IMR-90 (cell line): Measurements from ENCODE around the gene FRMD3. TPM values are rescaled to one million over a fixed set of nuclear protein-coding genes. Genes with fewer than 3 reads are reported as not detected.

Experiments used
- ATAC-seq: fragments of 200-7000 bp; cut with Tn5 transposase; 2 replicates; pipeline ENCODE4 v1.9.1; 2020; ENCODE audit warnings: low read depth, mild to moderate bottlenecking, moderate library complexity
- BruUV-seq: library from RNA; stranded (reverse); fragments of 400-500 nt; replicated peaks from 2 replicates; lab custom pipeline; 2021; lab: Mats Ljungman, UMichigan
- CTCF ChIA-PET: fragments of 300-600 bp; formaldehyde crosslinking; extraction: SDS; loops from one replicate; lab custom pipeline; 2021; ENCODE audit warnings: antibody characterized with exemption; lab: Yijun Ruan, JAX
- POLR2A ChIA-PET: fragments of 300-600 bp; sonication (Branson Sonifier 250); formaldehyde crosslinking; loops from one replicate; lab custom pipeline; 2022; ENCODE audit warnings: antibody characterized with exemption; ENCODE audit not compliant: unreplicated experiment; lab: Charles Lee
- DNase-seq: peaks from one replicate; pipeline ENCODE4 v3.0.0; 2013
- H2AFZ ChIP-seq: replicated peaks from 2 replicates; pipeline ENCODE3; 2013; ENCODE audit warnings: low read length, mild to moderate bottlenecking; ENCODE audit not compliant: poor library complexity
- H2AK5ac ChIP-seq: 2 replicates; pipeline ENCODE4 v1.6.1; 2013; ENCODE audit warnings: low read depth, low read length, inconsistent platforms
- H2AK9ac ChIP-seq: replicated peaks from 2 replicates; pipeline ENCODE3; 2013; ENCODE audit warnings: mild to moderate bottlenecking, low read depth, low read length, moderate library complexity; ENCODE audit not compliant: poor library complexity
- H2BK120ac ChIP-seq: 2 replicates; pipeline ENCODE4 v1.6.1; 2013; ENCODE audit warnings: low read depth, low read length, inconsistent platforms
- H2BK15ac ChIP-seq: 3 replicates; pipeline ENCODE4 v1.6.1; 2013; ENCODE audit warnings: low read depth, low read length, inconsistent platforms
- H2BK20ac ChIP-seq: 2 replicates; pipeline ENCODE4 v1.6.1; 2013; ENCODE audit warnings: low read depth, mild to moderate bottlenecking, inconsistent platforms, low read length, moderate library complexity
- H2BK5ac ChIP-seq: 2 replicates; pipeline ENCODE4 v1.6.1; 2013; ENCODE audit warnings: mild to moderate bottlenecking, low read depth, low read length, inconsistent platforms; ENCODE audit not compliant: poor library complexity, severe bottlenecking
- H3K14ac ChIP-seq: replicated peaks from 2 replicates; pipeline ENCODE4 v1.6.1; 2013; ENCODE audit warnings: low read depth, low read length, inconsistent platforms
- H3K18ac ChIP-seq: 2 replicates; pipeline ENCODE4 v1.6.1; 2013; ENCODE audit warnings: low read depth, low read length, control low read depth
- H3K23ac ChIP-seq: 2 replicates; pipeline ENCODE4 v1.6.1; 2013; ENCODE audit warnings: low read depth, low read length, inconsistent platforms
- H3K27ac ChIP-seq: 2 replicates; pipeline ENCODE4 v1.5.1; 2013; ENCODE audit warnings: mild to moderate bottlenecking, control low read depth, low read length; ENCODE audit not compliant: insufficient read depth
- H3K27me3 ChIP-seq: 2 replicates; pipeline ENCODE4 v1.6.1; 2013; ENCODE audit warnings: low read length; ENCODE audit not compliant: control insufficient read depth, insufficient read depth
- H3K36me3 ChIP-seq: 2 replicates; pipeline ENCODE4 v1.6.1; 2013; ENCODE audit warnings: low read length, mixed read lengths; ENCODE audit not compliant: control insufficient read depth, insufficient read depth
- H3K4ac ChIP-seq: 2 replicates; pipeline ENCODE4 v1.6.1; 2013; ENCODE audit warnings: low read depth, low read length, inconsistent platforms
- H3K4me1 ChIP-seq: 2 replicates; pipeline ENCODE4 v1.6.1; 2013; ENCODE audit warnings: low read length, mixed read lengths; ENCODE audit not compliant: control insufficient read depth, insufficient read depth
- H3K4me2 ChIP-seq: 2 replicates; pipeline ENCODE4 v1.6.1; 2013; ENCODE audit warnings: low read depth, mild to moderate bottlenecking, control low read depth, low read length, moderate library complexity
- H3K4me3 ChIP-seq: 2 replicates; pipeline ENCODE4 v1.5.1; 2013; ENCODE audit warnings: low read depth, mild to moderate bottlenecking, control low read depth, low read length, moderate library complexity; ENCODE audit not compliant: insufficient read depth
- H3K56ac ChIP-seq: 2 replicates; pipeline ENCODE4 v1.6.1; 2013; ENCODE audit warnings: low read length, inconsistent platforms; ENCODE audit not compliant: insufficient read depth; ENCODE audit errors: extremely low read depth
- H3K79me1 ChIP-seq, 2 experiments: 2 replicates each; pipeline ENCODE4 v1.6.1; 2013; ENCODE audit warnings: low read length in 2 of 2, inconsistent platforms in 1 of 2, low read depth in 1 of 2
- H3K9ac ChIP-seq: 2 replicates; pipeline ENCODE4 v1.6.1; 2013; ENCODE audit warnings: low read depth, low read length, control low read depth
- H3K9me1 ChIP-seq: 2 replicates; pipeline ENCODE4 v1.6.1; 2013; ENCODE audit warnings: low read length, inconsistent platforms; ENCODE audit not compliant: insufficient read depth
- H3K9me3 ChIP-seq: 2 replicates; pipeline ENCODE4 v1.6.1; 2013; ENCODE audit warnings: low read length; ENCODE audit not compliant: control insufficient read depth, insufficient read depth
- H4K20me1 ChIP-seq: 2 replicates; pipeline ENCODE4 v1.6.1; 2013; ENCODE audit warnings: low read length, inconsistent platforms; ENCODE audit not compliant: insufficient read depth
- H4K5ac ChIP-seq: 2 replicates; pipeline ENCODE4 v1.6.1; 2013; ENCODE audit warnings: mild to moderate bottlenecking, low read depth, low read length, control low read depth
- H4K8ac ChIP-seq, 2 experiments: 2 replicates each; pipeline ENCODE4 v1.6.1; 2013; ENCODE audit warnings: low read depth in 2 of 2, low read length in 2 of 2, control low read depth in 1 of 2, inconsistent platforms in 1 of 2
- H4K91ac ChIP-seq: 2 replicates; pipeline ENCODE4 v1.6.1; 2013; ENCODE audit warnings: low read depth, low read length, inconsistent platforms; ENCODE audit not compliant: insufficient read depth
- BHLHE40 ChIP-seq: fragments of 150-350 bp; IDR thresholded peaks from 2 replicates; pipeline ENCODE4 v1.6.1; 2016; ENCODE audit warnings: mild to moderate bottlenecking, low read depth, low read length
- CEBPB ChIP-seq: IDR thresholded peaks from 2 replicates; pipeline ENCODE4 v1.6.1; 2012; ENCODE audit warnings: low read depth, low read length, improper control_type of control experiment
- CHD1 ChIP-seq: IDR thresholded peaks from 2 replicates; pipeline ENCODE4 v1.6.1; 2012; ENCODE audit warnings: low read depth, low read length, improper control_type of control experiment
- CTCF ChIP-seq: conservative IDR thresholded peaks from 2 replicates; pipeline ENCODE4 v1.5.1; 2012; ENCODE audit warnings: mild to moderate bottlenecking, low read depth, low read length, improper control_type of control experiment
- ELK1 ChIP-seq: fragments of 150-350 bp; IDR thresholded peaks from 2 replicates; pipeline ENCODE4 v1.6.1; 2016; ENCODE audit warnings: low read depth, mild to moderate bottlenecking, low read length, moderate library complexity, borderline replicate concordance
- FOS ChIP-seq: fragments of 150-350 bp; IDR thresholded peaks from 2 replicates; pipeline ENCODE4 v1.6.1; 2016; ENCODE audit warnings: low read depth, low read length
- MAFK ChIP-seq: IDR thresholded peaks from 2 replicates; pipeline ENCODE4 v1.6.1; 2012; ENCODE audit warnings: low read depth, low read length, improper control_type of control experiment
- MAZ ChIP-seq: IDR thresholded peaks from 2 replicates; pipeline ENCODE4 v1.6.1; 2012; ENCODE audit warnings: low read depth, mild to moderate bottlenecking, low read length, improper control_type of control experiment, moderate library complexity, borderline replicate concordance
- MXI1 ChIP-seq: IDR thresholded peaks from 2 replicates; pipeline ENCODE4 v1.6.1; 2012; ENCODE audit warnings: low read depth, mild to moderate bottlenecking, low read length, moderate library complexity, borderline replicate concordance
- NFE2L2 ChIP-seq: fragments of 150-350 bp; IDR thresholded peaks from 2 replicates; pipeline ENCODE4 v1.6.1; 2016; ENCODE audit warnings: low read depth, mild to moderate bottlenecking, low read length
- POLR2A ChIP-seq: IDR thresholded peaks from 2 replicates; pipeline ENCODE4 v1.6.1; 2012; ENCODE audit warnings: mild to moderate bottlenecking, low read depth, low read length
- RAD21 ChIP-seq: IDR thresholded peaks from 2 replicates; pipeline ENCODE4 v1.6.1; 2012; ENCODE audit warnings: low read length, improper control_type of control experiment
- RCOR1 ChIP-seq: IDR thresholded peaks from 2 replicates; pipeline ENCODE4 v1.6.1; 2012; ENCODE audit warnings: mild to moderate bottlenecking, low read length, improper control_type of control experiment; ENCODE audit not compliant: insufficient replicate concordance
- RFX5 ChIP-seq: IDR thresholded peaks from 2 replicates; pipeline ENCODE4 v1.8.0; 2012; ENCODE audit warnings: low read depth, mild to moderate bottlenecking, low read length, moderate library complexity
- USF2 ChIP-seq: fragments of 150-350 bp; IDR thresholded peaks from 2 replicates; pipeline ENCODE4 v1.6.1; 2017; ENCODE audit warnings: mild to moderate bottlenecking, antibody characterized with exemption, low read length, low read depth
- WGBS, 2 experiments: methylation state at CpG; one replicate each; pipeline versions ENCODE4 v1.1.5 to v1.1.7; 2013; ENCODE audit warnings: missing lambda C conversion rate in 2 of 2; ENCODE audit not compliant: insufficient read length in 1 of 2; ENCODE audit errors: extremely low coverage in 2 of 2; 5-methylcytosine and 5-hydroxymethylcytosine counted together
- dilution Hi-C: fragments of 300-500 bp; cut with HindIII; formaldehyde crosslinking; loops from one replicate; pipeline ENCODE4 v1.14.3; 2018; ENCODE audit warnings: low sequenced_read_pairs; ENCODE audit not compliant: unreplicated experiment
- in situ Hi-C: fragments of 300-500 bp; cut with MboI; formaldehyde crosslinking; loops from 3 replicates; pipeline ENCODE4 v1.14.3; 2019; ENCODE audit warnings: low sequenced_read_pairs, inconsistent platforms, mixed read lengths
- intact Hi-C: fragments of 100-400 bp; cut with micrococcal nuclease; formaldehyde crosslinking; loops from 2 replicates; pipeline ENCODE4 v1.10.0; 2022
- polyA plus RNA-seq, 3 experiments: library from polyadenylated mRNA; depleted of rRNA; stranded (reverse); fragments of >200 nt; gene quantifications; 2 replicates each; pipeline ENCODE4 v1.2.3, GENCODE V29; 2012; ENCODE audit warnings: low replicate concordance in 1 of 3
- total RNA-seq: library from RNA; depleted of rRNA; stranded (reverse); fragments of >200 nt; gene quantifications from 2 replicates; pipeline ENCODE4 v1.2.3, GENCODE V29; 2012

FRMD3 gene
- total and polyA plus RNA-seq, 2 of the 4 experiments (the other 2 are of a cell fraction), result 0.02 to 0.18 TPM

- Histone ChIP-seq H3K4me2 (no peak overlapping the region), H3K4me1 (no peaks in the 10 kb centered on the region), H3K4me3 (no peak overlapping the region), H2BK120ac (no peak overlapping the region), H2BK5ac (no peak overlapping the region), H3K18ac (no peak overlapping the region), H2BK15ac (no peak overlapping the region), H3K27ac (no peak overlapping the region), H2AFZ (no peak overlapping the region), H4K5ac (no peak overlapping the region), H3K9me1 (no peaks in the 10 kb centered on the region), H3K14ac (no peak overlapping the region), H3K23ac (no peak overlapping the region), H4K20me1 (no peaks in the 10 kb centered on the region), H2AK5ac (no peak overlapping the region), H2AK9ac (no peak overlapping the region), H4K8ac (no peak overlapping the region), H3K79me1 (no peaks in the 10 kb centered on the region), H3K56ac (no peak overlapping the region), H3K36me3 (no peaks in the 10 kb centered on the region), H3K27me3 (no peaks in the 10 kb centered on the region), H3K4ac (no peak overlapping the region), H3K9ac (no peak overlapping the region), H2BK20ac (no peak overlapping the region), H4K91ac (no peak overlapping the region), H3K9me3 (peaks cover 2% of the 10 kb centered on the region; the same call in 1 of the 2 replicates)
- CTCF ChIA-PET, result interaction anchor here (0.5 kb wide), 1 partner anchor 703 kb away, joined by 3 read pairs; no protein-coding TSS in a partner anchor
- POLR2A ChIA-PET, result no interaction called here
- DNase-seq (no peak), ATAC-seq (no peak)
- TF ChIP-seq MXI1, result no peak
- TF ChIP-seq RFX5, result no peak
- no peak for TF ChIP-seq MAFK
- no peak for TF ChIP-seq NFE2L2
- TF ChIP-seq ELK1, result no peak
- no peak for TF ChIP-seq CTCF
- TF ChIP-seq CHD1, result no peak
- TF ChIP-seq RAD21, result no peak
- TF ChIP-seq BHLHE40, result no peak
- no peak for TF ChIP-seq MAZ
- TF ChIP-seq RCOR1, result no peak
- TF ChIP-seq POLR2A, result no peak
- no peak for TF ChIP-seq USF2
- TF ChIP-seq CEBPB, result no peak
- TF ChIP-seq FOS, result no peak
- WGBS, 2 experiments, result 100% methylated on average over 1 of the region's 4 CpGs; no CpG with 5 or more reads in 1 of the 2 experiments
- intact Hi-C loops (no loop called here), in situ Hi-C loops (no loop called here), dilution Hi-C loops (no loop called here)
- BruUV-seq, result no TSS peak
These were observed 302.0 kb downstream of the FRMD3 start for GRCh38 chr9:83236029-83236696.
